Measurements from ENCODE around the gene GNG12.

DNA sequence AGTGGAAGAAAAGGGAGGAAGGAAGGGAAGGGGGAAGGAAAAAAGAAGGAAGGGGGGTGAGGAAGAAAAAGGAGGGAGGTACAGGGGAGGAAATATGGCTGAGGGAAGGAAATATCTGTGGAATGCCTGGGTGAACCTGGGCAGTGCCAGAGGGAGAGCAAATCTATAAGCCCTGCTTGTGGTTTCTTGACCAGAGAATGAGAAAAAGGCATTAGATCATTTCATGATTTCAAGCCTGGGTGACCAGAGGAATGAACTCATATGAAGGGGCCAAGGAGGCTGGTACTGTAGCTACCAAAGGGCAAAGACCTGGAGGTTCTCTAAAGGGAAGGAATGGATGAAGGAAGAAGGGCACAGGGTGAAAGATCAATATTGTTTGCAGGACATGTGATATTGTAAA is 31.4 kb downstream of the GNG12 start:
- no peak for TF ChIP-seq GLIS3 (CRISPR knock-in tag; IDR thresholded peaks at IDR 0.05)
- TF ChIP-seq ZNF565 (CRISPR knock-in tag; conservative IDR thresholded peaks at IDR 0.05; ENCODE audit: low read depth) = no peak
- TF ChIP-seq, protein P1, sequence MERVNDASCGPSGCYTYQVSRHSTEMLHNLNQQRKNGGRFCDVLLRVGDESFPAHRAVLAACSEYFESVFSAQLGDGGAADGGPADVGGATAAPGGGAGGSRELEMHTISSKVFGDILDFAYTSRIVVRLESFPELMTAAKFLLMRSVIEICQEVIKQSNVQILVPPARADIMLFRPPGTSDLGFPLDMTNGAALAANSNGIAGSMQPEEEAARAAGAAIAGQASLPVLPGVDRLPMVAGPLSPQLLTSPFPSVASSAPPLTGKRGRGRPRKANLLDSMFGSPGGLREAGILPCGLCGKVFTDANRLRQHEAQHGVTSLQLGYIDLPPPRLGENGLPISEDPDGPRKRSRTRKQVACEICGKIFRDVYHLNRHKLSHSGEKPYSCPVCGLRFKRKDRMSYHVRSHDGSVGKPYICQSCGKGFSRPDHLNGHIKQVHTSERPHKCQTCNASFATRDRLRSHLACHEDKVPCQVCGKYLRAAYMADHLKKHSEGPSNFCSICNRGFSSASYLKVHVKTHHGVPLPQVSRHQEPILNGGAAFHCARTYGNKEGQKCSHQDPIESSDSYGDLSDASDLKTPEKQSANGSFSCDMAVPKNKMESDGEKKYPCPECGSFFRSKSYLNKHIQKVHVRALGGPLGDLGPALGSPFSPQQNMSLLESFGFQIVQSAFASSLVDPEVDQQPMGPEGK (CRISPR knock-in tag; IDR thresholded peaks at IDR 0.05; ENCODE audit: borderline replicate concordance) = no peak
- TF ChIP-seq, protein P2, sequence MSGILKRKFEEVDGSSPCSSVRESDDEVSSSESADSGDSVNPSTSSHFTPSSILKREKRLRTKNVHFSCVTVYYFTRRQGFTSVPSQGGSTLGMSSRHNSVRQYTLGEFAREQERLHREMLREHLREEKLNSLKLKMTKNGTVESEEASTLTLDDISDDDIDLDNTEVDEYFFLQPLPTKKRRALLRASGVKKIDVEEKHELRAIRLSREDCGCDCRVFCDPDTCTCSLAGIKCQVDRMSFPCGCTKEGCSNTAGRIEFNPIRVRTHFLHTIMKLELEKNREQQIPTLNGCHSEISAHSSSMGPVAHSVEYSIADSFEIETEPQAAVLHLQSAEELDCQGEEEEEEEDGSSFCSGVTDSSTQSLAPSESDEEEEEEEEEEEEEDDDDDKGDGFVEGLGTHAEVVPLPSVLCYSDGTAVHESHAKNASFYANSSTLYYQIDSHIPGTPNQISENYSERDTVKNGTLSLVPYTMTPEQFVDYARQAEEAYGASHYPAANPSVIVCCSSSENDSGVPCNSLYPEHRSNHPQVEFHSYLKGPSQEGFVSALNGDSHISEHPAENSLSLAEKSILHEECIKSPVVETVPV (CRISPR knock-in tag; IDR thresholded peaks at IDR 0.05) = no peak
- TF ChIP-seq, protein P3, sequence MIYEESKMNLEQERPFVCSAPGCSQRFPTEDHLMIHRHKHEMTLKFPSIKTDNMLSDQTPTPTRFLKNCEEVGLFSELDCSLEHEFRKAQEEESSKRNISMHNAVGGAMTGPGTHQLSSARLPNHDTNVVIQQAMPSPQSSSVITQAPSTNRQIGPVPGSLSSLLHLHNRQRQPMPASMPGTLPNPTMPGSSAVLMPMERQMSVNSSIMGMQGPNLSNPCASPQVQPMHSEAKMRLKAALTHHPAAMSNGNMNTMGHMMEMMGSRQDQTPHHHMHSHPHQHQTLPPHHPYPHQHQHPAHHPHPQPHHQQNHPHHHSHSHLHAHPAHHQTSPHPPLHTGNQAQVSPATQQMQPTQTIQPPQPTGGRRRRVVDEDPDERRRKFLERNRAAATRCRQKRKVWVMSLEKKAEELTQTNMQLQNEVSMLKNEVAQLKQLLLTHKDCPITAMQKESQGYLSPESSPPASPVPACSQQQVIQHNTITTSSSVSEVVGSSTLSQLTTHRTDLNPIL (CRISPR knock-in tag; IDR thresholded peaks at IDR 0.05; ENCODE audit: low read depth) = no peak
- no peak for TF ChIP-seq ARNTL (CRISPR knock-in tag; IDR thresholded peaks at IDR 0.05; ENCODE audit: borderline replicate concordance, low read depth)
- TF ChIP-seq RARB (CRISPR knock-in tag; IDR thresholded peaks at IDR 0.05) = no peak
- no peak for TF ChIP-seq ZFP3 (CRISPR knock-in tag; IDR thresholded peaks at IDR 0.05)
- no peak for TF ChIP-seq ZC3H10 (CRISPR knock-in tag; IDR thresholded peaks at IDR 0.05)
